OCI-LY7 (cell line): Measurements from ENCODE around the gene NOS2.
"Not testable (repeated sequence)": the region's sequence is repeated elsewhere in the genome, so short reads cannot be mapped to it uniquely, and the experiment has no call there.

Source experiments
- CTCF ChIP-seq: fragments of 200-600 bp; sonication (generic); conservative IDR thresholded peaks from 2 replicates; pipeline ENCODE4 v1.5.1; 2014; ENCODE audit warnings: mild to moderate bottlenecking, antibody characterized with exemption, low read length, moderate library complexity, mixed read lengths
- EZH2phosphoT487 ChIP-seq: fragments of 200-600 bp; sonication (generic); IDR thresholded peaks from 2 replicates; pipeline ENCODE4 v1.6.1; 2018; ENCODE audit warnings: low read depth, borderline replicate concordance, mild to moderate bottlenecking, mixed run types, antibody characterized with exemption, low read length, moderate library complexity, mixed read lengths

GRCh38 chr17:27829888-27830287, 29.6 kb upstream of the NOS2 start:
- TF ChIP-seq CTCF, EZH2phosphoT487: not testable (repeated sequence)
